GM21390 (cell line): ENCODE measurements around the gene ZNF70.

Experiments
- ATAC-seq: cut with Tn5 transposase; IDR thresholded peaks from one replicate; pipeline ENCODE4 v1.9.1; 2021; ENCODE audit not compliant: unreplicated experiment

ZNF70 gene

DNA sequence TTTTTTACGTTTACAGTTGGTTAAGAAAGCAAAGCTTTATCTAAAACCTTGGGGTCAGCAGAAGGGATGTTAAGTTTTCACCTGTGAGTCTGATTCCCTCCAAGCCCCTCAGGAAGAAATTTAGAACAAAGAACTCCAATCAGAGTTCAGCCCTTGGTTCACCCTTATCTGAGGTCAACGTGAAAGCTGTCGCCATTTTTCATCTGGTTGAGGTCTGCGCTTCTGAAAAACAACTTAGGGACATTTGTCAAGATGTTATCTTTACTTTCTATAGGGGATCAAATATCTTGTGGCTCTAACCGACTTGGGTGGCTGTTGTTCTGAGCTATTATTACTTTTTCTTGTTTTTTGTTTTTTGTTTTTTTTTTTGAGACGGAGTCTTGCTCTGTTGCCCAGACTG lies 30.1 kb downstream of the ZNF70 start:
- ATAC-seq, result no peak

DNA sequence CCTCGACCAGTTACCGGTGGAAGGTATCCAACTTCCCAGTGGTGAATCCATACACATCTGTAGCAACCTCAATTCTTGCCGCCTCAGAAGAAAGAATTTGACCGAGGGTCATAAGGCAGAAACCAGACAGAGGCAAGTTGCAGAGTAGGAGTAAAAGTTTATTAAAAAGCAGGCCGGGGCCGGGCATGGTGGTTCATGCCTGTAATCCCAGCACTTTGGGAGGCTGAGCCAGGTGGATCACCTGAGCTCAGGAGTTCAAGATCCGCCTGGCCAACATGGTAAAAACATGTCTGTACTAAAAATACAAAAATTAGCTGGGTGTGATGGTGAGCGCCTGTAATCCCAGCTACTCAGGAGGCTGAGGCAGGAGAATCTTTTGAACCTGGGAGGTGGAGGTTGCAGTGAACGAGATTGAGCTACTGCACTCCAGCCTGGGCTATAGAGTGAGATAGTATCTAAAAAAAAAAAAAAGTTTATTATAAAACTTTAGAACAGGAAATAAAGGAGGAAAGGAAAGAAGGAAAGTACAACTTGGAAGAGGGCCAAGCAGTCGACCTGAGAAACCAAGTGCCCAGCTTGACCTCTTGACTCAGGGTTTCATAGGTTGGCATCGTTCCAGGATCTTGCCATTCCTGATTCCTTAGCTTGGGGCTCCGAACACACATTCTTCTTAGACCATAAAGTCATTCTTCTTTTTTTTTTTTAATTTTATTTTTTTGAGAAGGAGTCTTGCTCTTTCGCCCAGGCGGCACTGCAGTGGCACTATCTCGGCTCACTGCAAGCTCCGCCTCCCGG lies 32.3 kb downstream of the ZNF70 start:
- no peak for ATAC-seq

DNA sequence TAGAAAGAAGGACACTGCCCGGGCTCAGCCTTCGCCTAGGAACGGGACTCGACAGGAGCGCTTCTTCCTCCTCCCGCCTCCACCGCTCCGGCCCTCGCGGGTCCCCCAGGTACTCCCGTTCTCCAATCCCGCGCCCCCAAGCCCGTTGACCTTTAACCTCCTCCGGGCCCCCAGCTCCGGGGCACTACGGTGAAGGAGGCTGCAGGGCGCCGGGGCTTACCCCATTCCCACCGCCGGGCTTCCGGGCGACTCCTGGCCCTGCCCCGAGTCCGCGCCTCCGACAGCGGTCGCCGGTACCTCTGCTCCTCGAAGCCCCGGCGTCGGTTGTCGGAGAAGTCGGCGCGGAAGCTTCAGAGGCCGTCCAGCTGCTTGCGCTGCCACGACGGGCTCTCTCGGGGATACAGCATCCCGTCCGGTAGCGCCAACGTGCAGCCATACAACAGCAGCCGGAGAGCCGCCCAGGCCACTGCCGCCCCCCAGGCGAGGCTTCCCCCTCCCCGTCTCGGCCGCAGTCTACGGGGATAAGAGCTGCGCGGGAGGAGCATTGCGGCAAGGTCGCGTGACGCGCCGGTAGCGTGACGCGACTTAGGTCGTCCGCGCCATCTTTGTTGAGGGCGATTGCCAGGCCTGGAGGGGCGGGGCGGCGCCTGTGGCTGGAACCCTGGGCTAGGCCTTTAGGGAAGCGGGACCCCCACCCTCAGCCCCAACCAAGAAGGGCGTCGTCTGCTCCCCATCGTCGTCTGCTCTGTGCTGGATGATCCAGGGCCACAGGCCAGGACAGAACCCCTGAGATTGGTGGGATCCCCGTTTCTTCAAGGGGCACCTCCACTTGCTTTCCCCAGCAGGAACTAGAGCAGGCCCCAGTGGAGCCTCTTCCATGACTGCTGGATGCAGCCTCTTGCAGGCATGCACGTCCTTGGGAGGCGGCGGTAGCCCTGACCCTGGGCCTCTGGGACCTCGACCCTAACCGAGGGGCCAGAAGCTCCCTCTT lies 33.8 kb downstream of the ZNF70 start:
- peak; percentile 79 for ATAC-seq

DNA sequence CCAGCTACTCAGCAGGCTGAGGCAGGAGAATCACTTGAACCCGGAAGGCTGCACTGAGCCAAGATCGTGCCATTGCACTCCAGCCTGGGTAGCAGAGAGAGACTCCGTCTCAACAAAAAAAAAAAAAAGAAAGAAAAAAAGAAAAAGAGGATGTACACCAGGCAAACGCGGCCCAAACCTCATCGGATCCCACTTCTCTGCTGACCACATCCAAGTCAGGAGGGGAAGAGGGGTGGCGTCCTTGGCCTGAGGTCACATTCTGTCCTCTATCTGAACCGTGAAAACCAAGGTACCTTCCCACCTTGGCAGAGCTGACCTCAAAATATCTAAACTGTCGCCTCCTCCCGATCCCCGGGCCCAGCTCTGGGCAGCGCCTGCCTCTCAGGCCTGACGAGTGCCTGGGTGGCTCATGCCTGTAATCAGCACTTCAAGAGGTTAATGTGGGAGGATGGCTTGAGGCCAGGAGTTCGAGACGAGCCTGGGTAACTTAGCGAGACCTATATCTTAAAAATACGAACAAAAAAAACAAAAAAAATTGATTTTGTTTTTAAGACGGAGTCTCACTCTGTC lies 35.0 kb downstream of the ZNF70 start:
- no peak for ATAC-seq

DNA sequence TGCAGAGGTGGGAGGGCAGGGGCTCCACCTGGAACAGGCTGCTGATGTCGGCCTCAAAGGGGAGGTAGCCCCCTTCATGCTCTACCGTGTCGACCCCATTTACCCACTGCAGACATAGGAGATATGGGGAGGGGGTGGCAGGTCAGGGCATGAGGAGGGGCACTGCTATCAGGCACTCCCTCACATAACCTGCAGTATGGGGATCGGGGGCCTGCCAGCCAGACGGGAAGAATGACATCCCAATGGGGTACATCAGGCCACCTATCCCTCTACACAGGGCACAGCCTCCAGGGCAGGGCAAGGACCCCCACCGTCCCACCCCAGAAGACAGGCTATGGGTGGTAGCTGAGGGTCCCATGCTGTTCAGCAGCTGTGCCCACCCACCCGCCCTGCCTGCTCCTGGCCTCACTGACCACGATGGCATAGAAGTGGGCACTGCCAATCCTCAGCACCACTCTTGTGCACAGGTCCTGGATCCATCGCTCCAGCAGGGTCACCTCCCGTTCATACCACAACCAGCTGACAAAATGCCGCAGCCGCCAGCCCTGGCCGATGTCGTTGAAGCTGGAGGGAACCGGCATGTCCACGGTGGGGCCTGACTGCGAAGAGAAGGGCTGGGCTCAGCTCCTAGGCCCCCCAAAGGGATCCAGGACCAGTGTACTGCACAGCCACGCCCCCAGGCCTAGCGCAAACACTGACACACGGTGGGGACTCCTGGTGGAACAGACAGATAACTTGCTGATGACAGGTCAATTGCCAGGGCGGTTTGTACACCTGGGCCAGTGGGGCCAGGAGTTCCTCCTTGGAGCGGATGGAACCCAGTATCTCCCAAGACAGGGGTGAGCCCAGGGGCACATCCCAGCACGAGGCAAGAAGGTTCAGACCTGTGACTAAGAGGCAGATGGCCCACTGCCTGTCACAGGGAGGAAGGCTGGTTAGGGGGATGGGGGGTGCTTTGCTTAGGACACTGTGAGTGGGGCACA lies 36.0 kb downstream of the ZNF70 start:
- ATAC-seq, result no peak

DNA sequence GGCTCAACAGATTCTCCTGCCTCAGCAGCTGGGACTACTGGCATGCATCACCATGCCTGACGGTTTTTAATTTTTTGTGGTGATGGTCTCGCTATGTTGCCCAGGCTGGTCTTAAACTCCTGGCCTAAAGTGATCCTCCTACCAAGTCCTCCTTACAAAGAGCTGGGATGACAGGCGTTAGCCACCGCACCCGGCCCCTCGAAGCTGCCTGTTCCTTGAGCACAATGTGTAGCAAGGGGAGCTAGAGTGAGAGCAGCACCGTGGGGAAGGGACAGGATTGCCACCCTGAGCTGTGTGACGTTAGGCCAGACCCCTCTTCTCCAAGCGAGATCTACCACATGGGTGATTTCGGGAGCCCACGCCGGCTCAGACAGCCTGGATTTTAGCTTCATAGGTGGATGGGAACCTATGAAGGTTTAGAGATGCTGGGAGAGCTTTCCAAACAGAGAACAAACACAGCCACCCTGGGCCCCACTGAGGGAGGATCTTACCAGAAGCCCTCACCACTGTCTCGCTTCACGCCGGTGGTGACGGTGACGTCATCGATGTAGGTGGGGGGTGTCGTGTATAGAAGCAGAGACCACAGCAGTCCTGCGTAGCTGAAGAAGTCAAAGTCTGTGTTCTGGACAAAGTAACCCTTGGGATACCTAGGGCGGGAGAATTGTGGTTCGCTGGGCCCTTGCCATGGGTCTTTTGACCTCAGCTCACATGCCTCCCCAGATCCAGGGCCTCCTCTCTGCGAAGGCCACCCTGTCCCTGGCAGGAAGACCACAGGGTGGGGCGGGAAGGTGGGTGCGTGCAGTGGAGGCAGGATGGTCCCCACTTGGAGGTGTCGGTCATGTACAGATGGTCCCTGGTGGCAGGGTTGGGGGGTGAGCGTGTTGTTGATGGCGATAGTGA lies 37.0 kb downstream of the ZNF70 start:
- no peak for ATAC-seq

GRCh38 chr22:23712256-23712655 lies 38.7 kb downstream of the ZNF70 start:
- ATAC-seq, result no peak

DNA sequence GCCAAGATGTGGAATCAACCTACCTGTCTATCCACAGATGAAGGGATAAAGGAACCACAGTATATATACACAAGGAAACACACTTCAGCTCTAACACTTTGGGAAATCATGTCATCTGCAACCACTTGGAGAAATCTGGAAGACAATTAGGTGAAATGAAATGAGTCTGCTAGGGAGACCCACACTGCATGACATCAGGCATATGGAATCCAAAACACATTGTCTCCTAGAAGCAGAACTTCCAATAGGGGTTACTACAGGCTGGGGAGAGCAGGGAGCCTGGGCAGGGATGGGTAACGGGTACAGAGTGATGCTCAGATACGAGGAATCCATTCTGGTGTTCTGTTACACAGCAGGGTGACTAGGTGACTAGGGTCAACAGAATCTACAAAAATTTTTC lies 41.8 kb downstream of the ZNF70 start:
- no peak for ATAC-seq

DNA sequence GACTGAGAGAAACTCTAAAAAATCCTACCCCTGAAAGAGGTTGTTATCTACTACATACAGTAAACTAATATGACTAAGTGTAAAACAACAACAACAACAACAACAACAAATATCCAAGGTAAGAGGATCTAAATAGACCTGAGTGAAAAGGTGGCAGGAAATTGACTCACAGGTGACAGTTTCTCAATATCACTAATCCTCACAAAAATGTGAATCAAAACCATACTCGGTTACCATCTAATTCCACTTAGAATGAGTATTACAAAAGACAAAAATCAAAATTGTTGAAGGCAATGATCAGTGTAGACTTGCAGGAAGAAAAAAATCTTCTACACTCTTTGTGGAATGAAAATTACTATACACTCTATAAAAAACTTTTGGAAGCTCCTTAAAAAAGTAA lies 42.6 kb downstream of the ZNF70 start:
- ATAC-seq, result no peak

DNA sequence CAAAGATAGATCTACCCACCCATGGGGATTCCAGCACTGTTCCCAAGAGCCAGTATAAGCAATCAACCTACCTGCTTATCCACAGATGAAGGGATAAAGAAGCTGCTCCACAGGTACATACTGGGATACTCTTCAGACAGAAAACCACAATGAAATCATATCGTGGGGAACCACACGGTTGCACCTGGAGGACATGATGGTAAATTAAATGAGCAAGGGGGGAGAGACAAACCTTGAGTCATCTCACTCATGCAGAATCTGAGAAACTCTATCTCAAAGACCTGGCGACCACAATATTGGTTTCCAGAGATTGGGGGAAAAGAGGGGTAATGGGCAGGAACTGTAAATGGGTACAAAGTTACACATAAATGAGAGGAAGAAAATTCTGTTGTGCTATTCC lies 45.6 kb downstream of the ZNF70 start:
- ATAC-seq, result no peak

DNA sequence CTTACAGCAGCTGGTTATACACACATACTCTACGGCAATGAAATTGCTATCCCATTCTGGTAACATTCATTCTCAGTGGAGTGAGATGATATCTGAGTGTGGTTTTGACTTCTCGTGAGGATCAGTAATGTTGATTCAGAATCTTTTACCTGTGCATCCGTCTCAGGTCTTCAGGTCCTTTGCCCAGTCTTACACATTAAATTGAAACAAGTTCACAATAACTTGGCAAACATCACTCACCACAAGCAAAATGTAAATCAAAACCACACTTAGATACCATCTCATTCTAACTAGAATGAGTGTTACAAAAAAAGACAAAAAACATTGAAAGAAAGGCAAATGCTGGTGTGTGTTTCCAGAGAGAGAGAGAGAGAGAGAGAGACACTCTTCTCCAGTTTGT lies 46.1 kb downstream of the ZNF70 start:
- ATAC-seq, result no peak

DNA sequence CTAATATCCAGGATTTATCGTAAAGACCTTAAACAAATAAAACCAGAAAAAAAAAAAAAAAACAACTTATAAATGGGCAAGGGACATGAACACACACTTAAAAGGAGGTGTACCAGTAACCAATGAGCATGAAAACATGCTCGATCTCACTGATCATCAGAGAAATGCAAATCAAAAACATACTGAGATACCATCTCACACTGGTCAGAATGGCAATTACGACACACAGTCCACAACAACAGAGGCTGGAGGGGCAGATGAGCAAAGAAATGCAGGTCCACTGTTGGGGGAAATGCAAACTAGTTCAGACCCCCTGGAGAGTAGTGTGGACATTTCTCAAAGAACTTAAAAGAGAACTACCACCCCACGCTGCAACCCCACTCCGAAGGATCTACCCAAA lies 46.9 kb downstream of the ZNF70 start:
- no peak for ATAC-seq

DNA sequence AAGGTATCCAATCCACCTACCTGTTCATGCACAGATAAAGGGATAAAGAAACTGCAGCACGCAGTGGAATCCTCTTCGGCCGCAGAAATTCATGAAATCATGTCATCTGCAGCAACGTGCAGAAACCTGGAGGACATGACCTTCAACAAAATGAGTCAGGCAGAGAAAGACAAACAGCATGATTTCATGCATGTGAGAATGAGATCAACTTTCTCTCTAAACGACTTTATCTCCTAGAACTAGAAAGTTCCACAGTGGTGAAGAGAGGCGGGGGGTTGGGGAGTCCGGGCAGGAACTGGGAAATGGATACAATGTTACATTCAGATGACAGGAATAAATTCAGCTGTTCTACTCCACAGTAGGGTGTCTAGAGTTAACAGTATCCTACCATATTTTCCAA lies 50.2 kb downstream of the ZNF70 start:
- no peak for ATAC-seq

- ATAC-seq, result no peak
Measured at GRCh38 chr22:23698673-23699235, 52.2 kb downstream of the ZNF70 start.

- ATAC-seq, result no peak
Measured at GRCh38 chr22:23698094-23698493, 52.8 kb downstream of the ZNF70 start.

DNA sequence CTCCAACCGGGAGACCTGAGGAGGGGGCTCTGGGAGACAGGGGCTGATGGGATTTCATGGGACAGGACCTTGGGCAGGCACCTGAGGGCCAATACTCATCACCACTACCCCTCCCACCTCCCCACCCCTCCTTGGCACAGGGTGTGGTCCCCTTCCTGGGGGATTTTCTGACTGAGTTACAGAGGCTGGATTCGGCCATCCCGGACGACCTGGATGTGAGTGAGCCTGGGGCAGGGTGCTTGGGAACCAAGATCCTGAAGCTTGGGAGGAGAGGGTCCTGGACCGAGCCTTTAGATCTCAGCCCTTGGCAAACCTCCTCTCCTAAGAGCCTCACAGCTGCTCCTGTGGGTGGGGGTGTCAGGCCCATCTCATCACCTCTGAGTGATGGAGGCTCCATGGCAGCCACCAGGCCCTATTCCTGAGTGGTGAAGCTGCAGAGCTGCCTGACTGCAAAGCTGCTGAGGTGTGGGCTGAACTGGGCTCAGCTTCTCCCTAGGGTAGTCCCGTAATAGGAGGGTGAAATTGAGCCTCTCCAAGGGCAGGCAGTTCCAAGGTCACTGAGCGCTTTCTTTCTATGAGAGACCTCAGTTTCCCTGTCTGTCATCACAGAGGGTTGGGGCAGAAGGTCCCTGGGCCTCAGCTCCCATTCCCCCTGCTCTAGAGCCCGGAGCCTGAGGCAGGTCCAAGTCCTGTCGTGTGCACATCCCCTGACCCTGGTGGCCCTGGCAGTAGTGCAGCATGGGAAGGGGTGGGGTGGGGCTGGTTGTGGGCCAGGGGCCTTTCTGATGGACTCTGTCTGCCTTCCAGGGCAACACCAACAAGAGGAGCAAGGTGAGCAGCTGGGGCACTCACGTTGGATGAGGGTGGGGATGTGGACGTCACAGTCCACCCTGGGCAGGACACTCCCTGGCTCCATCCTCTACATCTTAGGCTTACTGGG lies 53.6 kb downstream of the ZNF70 start:
- no peak for ATAC-seq

GRCh38 chr22:23696326-23696851 lies 54.5 kb downstream of the ZNF70 start:
- ATAC-seq, result peak; percentile 74
